HEK293 (cell line): ENCODE results near the gene APRT.

Experiments
- CTCF ChIA-PET: fragments of 350-600 bp; formaldehyde crosslinking; extraction: SDS; loops from one replicate; lab custom pipeline; 2021; ENCODE audit warnings: antibody characterized with exemption; lab: Yijun Ruan, JAX
- POLR2A ChIA-PET: fragments of 300-600 bp; formaldehyde crosslinking; extraction: SDS; loops from one replicate; lab custom pipeline; 2020; ENCODE audit warnings: antibody characterized with exemption, inconsistent platforms; lab: Yijun Ruan, JAX
- H3K27ac ChIP-seq: fragments of 200-500 bp; sonication (Bioruptor generic); 2 replicates; pipeline ENCODE4 v1.5.1; 2014; ENCODE audit warnings: low read depth, low read length, control low read depth, inconsistent platforms; ENCODE audit errors: extremely low read depth
- H3K36me3 ChIP-seq, 2 experiments: fragments of 200-500 bp in 1 of 2; sonication (Bioruptor generic) in 1 of 2; 1 replicate in 1 of 2; 2 replicates in 1 of 2; pipeline ENCODE4 v1.5.1; 2014 to 2017; ENCODE audit warnings: inconsistent platforms in 2 of 2, low read length in 2 of 2; ENCODE audit not compliant: control insufficient read depth in 2 of 2, insufficient read depth in 1 of 2
- H3K4me1 ChIP-seq: fragments of 200-500 bp; sonication (Bioruptor generic); 2 replicates; pipeline ENCODE4 v1.5.1; 2014; ENCODE audit warnings: mild to moderate bottlenecking, low read length, inconsistent platforms; ENCODE audit not compliant: control insufficient read depth, insufficient read depth
- H3K4me3 ChIP-seq: 2 replicates; pipeline ENCODE4 v1.5.1; 2011; ENCODE audit warnings: low read depth, mild to moderate bottlenecking, control low read depth, low read length, moderate library complexity
- H3K9me3 ChIP-seq: fragments of 200-500 bp; sonication (Bioruptor generic); 2 replicates; pipeline ENCODE4 v1.5.1; 2014; ENCODE audit warnings: low read depth, low read length, inconsistent platforms; ENCODE audit not compliant: control insufficient read depth, insufficient read depth
- EGR2 ChIP-seq: fragments of 450-650 bp; formaldehyde crosslinking; IDR thresholded peaks from 2 replicates; pipeline ENCODE4 v1.5.1; 2016; ENCODE audit warnings: low read depth, missing biosample characterization, missing genetic modification characterization
- FEZF1 ChIP-seq: fragments of 450-650 bp; formaldehyde crosslinking; IDR thresholded peaks from 2 replicates; pipeline ENCODE4 v1.5.1; 2016; ENCODE audit warnings: missing biosample characterization, missing genetic modification characterization
- GLI4 ChIP-seq: fragments of 450-650 bp; formaldehyde crosslinking; IDR thresholded peaks from 2 replicates; pipeline ENCODE4 v1.5.1; 2016; ENCODE audit warnings: missing biosample characterization, missing genetic modification characterization
- KLF1 ChIP-seq: fragments of 450-650 bp; formaldehyde crosslinking; IDR thresholded peaks from 2 replicates; pipeline ENCODE4 v1.5.1; 2016; ENCODE audit warnings: missing biosample characterization, missing genetic modification characterization
- KLF9 ChIP-seq: fragments of 450-650 bp; formaldehyde crosslinking; IDR thresholded peaks from 2 replicates; pipeline ENCODE4 v1.5.1; 2016; ENCODE audit warnings: missing biosample characterization, missing genetic modification characterization, low read depth
- OVOL3 ChIP-seq: fragments of 450-650 bp; formaldehyde crosslinking; IDR thresholded peaks from 2 replicates; pipeline ENCODE4 v1.5.1; 2016; ENCODE audit warnings: missing biosample characterization, missing genetic modification characterization
- REPIN1 ChIP-seq: fragments of 450-650 bp; formaldehyde crosslinking; IDR thresholded peaks from 2 replicates; pipeline ENCODE4 v1.5.1; 2017; ENCODE audit warnings: missing biosample characterization, missing genetic modification characterization, low read depth
- YY2 ChIP-seq: fragments of 450-650 bp; formaldehyde crosslinking; IDR thresholded peaks from 2 replicates; pipeline ENCODE4 v1.5.1; 2016; ENCODE audit warnings: missing biosample characterization, missing genetic modification characterization
- ZNF223 ChIP-seq: fragments of 450-650 bp; formaldehyde crosslinking; IDR thresholded peaks from 2 replicates; pipeline ENCODE4 v1.5.1; 2016; ENCODE audit warnings: missing biosample characterization, missing genetic modification characterization
- ZNF280D ChIP-seq: fragments of 450-650 bp; formaldehyde crosslinking; IDR thresholded peaks from 2 replicates; pipeline ENCODE4 v1.5.1; 2016; ENCODE audit warnings: missing biosample characterization, missing genetic modification characterization
- ZNF366 ChIP-seq: fragments of 450-650 bp; formaldehyde crosslinking; conservative IDR thresholded peaks from 2 replicates; pipeline ENCODE4 v1.5.1; 2016; ENCODE audit warnings: missing biosample characterization, missing genetic modification characterization
- ZNF555 ChIP-seq: fragments of 450-650 bp; formaldehyde crosslinking; conservative IDR thresholded peaks from 2 replicates; pipeline ENCODE4 v1.5.1; 2017; ENCODE audit warnings: missing biosample characterization, mild to moderate bottlenecking, missing genetic modification characterization, inconsistent platforms
- ZNF580 ChIP-seq: fragments of 450-650 bp; formaldehyde crosslinking; IDR thresholded peaks from 2 replicates; pipeline ENCODE4 v1.5.1; 2016; ENCODE audit warnings: missing biosample characterization, missing genetic modification characterization
- ZNF654 ChIP-seq: fragments of 450-650 bp; formaldehyde crosslinking; IDR thresholded peaks from 2 replicates; pipeline ENCODE4 v1.5.1; 2016; ENCODE audit warnings: low read depth, missing biosample characterization, missing genetic modification characterization
- ZNF843 ChIP-seq: fragments of 450-650 bp; formaldehyde crosslinking; IDR thresholded peaks from 2 replicates; pipeline ENCODE4 v1.5.1; 2016; ENCODE audit warnings: missing biosample characterization, missing genetic modification characterization
- TF ChIP-seq, protein P1 (sequence below): fragments of 450-650 bp; formaldehyde crosslinking; IDR thresholded peaks from 2 replicates; pipeline ENCODE4 v1.5.1; 2016; ENCODE audit warnings: missing biosample characterization, missing genetic modification characterization, borderline replicate concordance
- TF ChIP-seq, protein P2 (sequence below): fragments of 450-650 bp; formaldehyde crosslinking; IDR thresholded peaks from 2 replicates; pipeline ENCODE4 v1.5.1; 2016; ENCODE audit warnings: missing biosample characterization, missing genetic modification characterization, borderline replicate concordance
- TF ChIP-seq, protein P3 (sequence below): fragments of 450-650 bp; formaldehyde crosslinking; IDR thresholded peaks from 2 replicates; pipeline ENCODE4 v1.5.1; 2017; ENCODE audit warnings: missing biosample characterization, missing genetic modification characterization

APRT gene

DNA sequence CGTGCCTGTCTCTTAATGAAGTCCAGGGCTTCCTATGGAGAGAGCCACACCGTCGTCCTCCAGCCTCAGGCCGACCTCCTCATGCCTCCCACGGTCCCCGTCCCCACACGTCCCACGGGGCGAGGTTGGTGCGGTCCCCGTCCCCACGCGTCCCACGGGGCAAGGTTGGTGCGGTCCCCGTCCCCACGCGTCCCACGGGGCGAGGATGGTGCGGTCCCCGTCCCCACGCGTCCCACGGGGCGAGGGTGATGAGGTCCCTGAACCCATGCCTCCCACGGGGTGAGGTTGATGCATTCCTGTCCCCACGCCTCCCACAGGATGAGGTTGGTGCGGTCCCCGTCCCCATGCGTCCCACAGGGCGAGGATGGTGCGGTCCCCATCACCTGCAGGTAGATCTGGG is 24.1 kb upstream of the APRT start:
- POLR2A ChIA-PET: no interaction called here

DNA sequence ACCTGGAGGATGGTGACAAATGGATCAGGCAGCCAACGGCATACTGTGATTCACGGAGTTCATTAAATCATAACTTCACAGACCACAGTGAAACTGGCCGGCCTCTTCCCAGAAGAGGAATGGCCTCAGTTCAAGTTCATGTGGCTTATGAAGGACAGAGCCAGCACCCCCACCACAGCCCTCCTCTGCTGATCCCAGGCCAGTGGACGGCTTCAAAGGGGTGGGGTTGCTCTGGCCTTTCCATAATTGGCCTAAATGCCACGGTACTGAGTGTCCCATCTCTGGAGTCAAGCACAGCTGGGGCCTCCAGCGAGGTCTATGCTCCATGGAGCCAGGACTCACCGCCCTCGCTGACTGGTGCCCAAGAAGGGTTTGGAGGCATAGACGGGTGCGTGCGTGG is 23.7 kb upstream of the APRT start:
- POLR2A ChIA-PET: no interaction called here
- no peak for TF ChIP-seq GLI4 (tag by site-specific recombination)
- no peak for TF ChIP-seq YY2 (tag by site-specific recombination)
- no peak for TF ChIP-seq KLF9 (tag by site-specific recombination)
- no peak for TF ChIP-seq ZNF555 (tag by site-specific recombination)
- TF ChIP-seq ZNF843: no peak
- no peak for TF ChIP-seq KLF1 (tag by site-specific recombination)
- no peak for TF ChIP-seq ZNF223 (tag by site-specific recombination)
- TF ChIP-seq, protein P1, sequence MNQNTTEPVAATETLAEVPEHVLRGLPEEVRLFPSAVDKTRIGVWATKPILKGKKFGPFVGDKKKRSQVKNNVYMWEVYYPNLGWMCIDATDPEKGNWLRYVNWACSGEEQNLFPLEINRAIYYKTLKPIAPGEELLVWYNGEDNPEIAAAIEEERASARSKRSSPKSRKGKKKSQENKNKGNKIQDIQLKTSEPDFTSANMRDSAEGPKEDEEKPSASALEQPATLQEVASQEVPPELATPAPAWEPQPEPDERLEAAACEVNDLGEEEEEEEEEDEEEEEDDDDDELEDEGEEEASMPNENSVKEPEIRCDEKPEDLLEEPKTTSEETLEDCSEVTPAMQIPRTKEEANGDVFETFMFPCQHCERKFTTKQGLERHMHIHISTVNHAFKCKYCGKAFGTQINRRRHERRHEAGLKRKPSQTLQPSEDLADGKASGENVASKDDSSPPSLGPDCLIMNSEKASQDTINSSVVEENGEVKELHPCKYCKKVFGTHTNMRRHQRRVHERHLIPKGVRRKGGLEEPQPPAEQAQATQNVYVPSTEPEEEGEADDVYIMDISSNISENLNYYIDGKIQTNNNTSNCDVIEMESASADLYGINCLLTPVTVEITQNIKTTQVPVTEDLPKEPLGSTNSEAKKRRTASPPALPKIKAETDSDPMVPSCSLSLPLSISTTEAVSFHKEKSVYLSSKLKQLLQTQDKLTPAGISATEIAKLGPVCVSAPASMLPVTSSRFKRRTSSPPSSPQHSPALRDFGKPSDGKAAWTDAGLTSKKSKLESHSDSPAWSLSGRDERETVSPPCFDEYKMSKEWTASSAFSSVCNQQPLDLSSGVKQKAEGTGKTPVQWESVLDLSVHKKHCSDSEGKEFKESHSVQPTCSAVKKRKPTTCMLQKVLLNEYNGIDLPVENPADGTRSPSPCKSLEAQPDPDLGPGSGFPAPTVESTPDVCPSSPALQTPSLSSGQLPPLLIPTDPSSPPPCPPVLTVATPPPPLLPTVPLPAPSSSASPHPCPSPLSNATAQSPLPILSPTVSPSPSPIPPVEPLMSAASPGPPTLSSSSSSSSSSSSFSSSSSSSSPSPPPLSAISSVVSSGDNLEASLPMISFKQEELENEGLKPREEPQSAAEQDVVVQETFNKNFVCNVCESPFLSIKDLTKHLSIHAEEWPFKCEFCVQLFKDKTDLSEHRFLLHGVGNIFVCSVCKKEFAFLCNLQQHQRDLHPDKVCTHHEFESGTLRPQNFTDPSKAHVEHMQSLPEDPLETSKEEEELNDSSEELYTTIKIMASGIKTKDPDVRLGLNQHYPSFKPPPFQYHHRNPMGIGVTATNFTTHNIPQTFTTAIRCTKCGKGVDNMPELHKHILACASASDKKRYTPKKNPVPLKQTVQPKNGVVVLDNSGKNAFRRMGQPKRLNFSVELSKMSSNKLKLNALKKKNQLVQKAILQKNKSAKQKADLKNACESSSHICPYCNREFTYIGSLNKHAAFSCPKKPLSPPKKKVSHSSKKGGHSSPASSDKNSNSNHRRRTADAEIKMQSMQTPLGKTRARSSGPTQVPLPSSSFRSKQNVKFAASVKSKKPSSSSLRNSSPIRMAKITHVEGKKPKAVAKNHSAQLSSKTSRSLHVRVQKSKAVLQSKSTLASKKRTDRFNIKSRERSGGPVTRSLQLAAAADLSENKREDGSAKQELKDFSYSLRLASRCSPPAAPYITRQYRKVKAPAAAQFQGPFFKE (tag by site-specific recombination): no peak

More for the DNA sequence above, 24.1 kb upstream of the APRT start:
- no peak overlapping the region for H3K4me3 ChIP-seq
- peaks cover 0 to 16% of the 10 kb centered on the region in 2 experiments; a peak in 1 of 3 replicates for H3K36me3 ChIP-seq
- CTCF ChIA-PET: no interaction called here
- TF ChIP-seq KLF9 (tag by site-specific recombination): no peak
- TF ChIP-seq ZNF280D: no peak
- no peak for TF ChIP-seq FEZF1 (tag by site-specific recombination)
- no peak for TF ChIP-seq ZNF654 (tag by site-specific recombination)
- no peak for TF ChIP-seq ZNF366 (tag by site-specific recombination)
- TF ChIP-seq, protein P2, sequence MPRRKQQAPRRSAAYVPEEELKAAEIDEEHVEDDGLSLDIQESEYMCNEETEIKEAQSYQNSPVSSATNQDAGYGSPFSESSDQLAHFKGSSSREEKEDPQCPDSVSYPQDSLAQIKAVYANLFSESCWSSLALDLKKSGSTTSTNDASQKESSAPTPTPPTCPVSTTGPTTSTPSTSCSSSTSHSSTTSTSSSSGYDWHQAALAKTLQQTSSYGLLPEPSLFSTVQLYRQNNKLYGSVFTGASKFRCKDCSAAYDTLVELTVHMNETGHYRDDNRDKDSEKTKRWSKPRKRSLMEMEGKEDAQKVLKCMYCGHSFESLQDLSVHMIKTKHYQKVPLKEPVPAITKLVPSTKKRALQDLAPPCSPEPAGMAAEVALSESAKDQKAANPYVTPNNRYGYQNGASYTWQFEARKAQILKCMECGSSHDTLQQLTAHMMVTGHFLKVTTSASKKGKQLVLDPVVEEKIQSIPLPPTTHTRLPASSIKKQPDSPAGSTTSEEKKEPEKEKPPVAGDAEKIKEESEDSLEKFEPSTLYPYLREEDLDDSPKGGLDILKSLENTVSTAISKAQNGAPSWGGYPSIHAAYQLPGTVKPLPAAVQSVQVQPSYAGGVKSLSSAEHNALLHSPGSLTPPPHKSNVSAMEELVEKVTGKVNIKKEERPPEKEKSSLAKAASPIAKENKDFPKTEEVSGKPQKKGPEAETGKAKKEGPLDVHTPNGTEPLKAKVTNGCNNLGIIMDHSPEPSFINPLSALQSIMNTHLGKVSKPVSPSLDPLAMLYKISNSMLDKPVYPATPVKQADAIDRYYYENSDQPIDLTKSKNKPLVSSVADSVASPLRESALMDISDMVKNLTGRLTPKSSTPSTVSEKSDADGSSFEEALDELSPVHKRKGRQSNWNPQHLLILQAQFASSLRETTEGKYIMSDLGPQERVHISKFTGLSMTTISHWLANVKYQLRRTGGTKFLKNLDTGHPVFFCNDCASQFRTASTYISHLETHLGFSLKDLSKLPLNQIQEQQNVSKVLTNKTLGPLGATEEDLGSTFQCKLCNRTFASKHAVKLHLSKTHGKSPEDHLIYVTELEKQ (tag by site-specific recombination): no peak
- no peak for TF ChIP-seq ZNF580 (tag by site-specific recombination)
- no peak for TF ChIP-seq YY2 (tag by site-specific recombination)
- TF ChIP-seq, protein P3, sequence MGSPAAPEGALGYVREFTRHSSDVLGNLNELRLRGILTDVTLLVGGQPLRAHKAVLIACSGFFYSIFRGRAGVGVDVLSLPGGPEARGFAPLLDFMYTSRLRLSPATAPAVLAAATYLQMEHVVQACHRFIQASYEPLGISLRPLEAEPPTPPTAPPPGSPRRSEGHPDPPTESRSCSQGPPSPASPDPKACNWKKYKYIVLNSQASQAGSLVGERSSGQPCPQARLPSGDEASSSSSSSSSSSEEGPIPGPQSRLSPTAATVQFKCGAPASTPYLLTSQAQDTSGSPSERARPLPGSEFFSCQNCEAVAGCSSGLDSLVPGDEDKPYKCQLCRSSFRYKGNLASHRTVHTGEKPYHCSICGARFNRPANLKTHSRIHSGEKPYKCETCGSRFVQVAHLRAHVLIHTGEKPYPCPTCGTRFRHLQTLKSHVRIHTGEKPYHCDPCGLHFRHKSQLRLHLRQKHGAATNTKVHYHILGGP (tag by site-specific recombination): no peak
- no peak for TF ChIP-seq REPIN1
- TF ChIP-seq OVOL3 (tag by site-specific recombination): no peak
- TF ChIP-seq EGR2 (tag by site-specific recombination): no peak
- no peaks in the 10 kb centered on the region for H3K9me3 ChIP-seq
- no peak overlapping the region for H3K27ac ChIP-seq
- H3K4me1 ChIP-seq: no peaks in the 10 kb centered on the region

More for the DNA sequence above, 23.7 kb upstream of the APRT start:
- Histone ChIP-seq H3K4me1 (no peaks in the 10 kb centered on the region), H3K36me3 (peaks cover 0 to 16% of the 10 kb centered on the region in 2 experiments; a peak in 1 of 3 replicates), H3K9me3 (no peaks in the 10 kb centered on the region), H3K4me3 (no peak overlapping the region), H3K27ac (no peak overlapping the region)
- CTCF ChIA-PET: no interaction called here
